ENCODE measurements around the gene TIMM10B.
"Not testable (repeated sequence)": the region's sequence is repeated elsewhere in the genome, so short reads cannot be mapped to it uniquely, and the experiment has no call there.

DNA sequence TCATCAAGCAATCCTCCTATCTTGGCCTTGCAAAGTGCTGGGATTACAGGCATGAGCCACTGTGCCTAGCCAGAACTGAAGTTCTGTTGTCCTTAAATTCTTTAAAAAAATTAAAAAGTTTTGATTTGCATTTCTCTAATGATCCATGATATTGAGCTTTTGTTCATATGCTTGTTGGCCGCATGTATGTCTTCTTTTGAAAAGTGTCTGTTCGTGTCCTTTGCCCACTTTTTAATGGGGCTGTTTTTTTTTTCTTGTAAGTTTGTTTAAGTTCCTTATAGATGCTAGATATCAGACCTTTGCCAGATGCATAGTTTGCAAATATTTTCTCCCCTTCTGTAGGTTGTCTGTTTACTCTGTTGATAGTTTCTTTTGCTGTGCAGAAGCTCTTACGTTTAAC, 40.6 kb downstream of the TIMM10B start:
- TF ChIP-seq POLR2A (IDR thresholded peaks at IDR 0.05; ENCODE audit: low read depth, low read length); CTCF (conservative IDR thresholded peaks at IDR 0.05; ENCODE audit: low read depth, low read length): not testable (repeated sequence)

Data from IMR-90 (cell line).